SU-DHL-6 (cell line): ENCODE results near the gene PPM1L.

Source experiments
- EZH2phosphoT487 ChIP-seq: fragments of 200-600 bp; sonication (generic), shearing (Covaris generic); conservative IDR thresholded peaks from 2 replicates; pipeline ENCODE4 v1.6.1; 2018; ENCODE audit warnings: mild to moderate bottlenecking, antibody characterized with exemption, low read length, moderate library complexity, mixed read lengths
- TF ChIP-seq, protein P1 (sequence below): fragments of 200-600 bp; sonication (generic); IDR thresholded peaks from one replicate; pipeline ENCODE4 v1.5.1; 2017; ENCODE audit warnings: antibody characterized with exemption, mild to moderate bottlenecking, low read length, moderate library complexity; ENCODE audit not compliant: insufficient read depth, poor library complexity, severe bottlenecking

DNA sequence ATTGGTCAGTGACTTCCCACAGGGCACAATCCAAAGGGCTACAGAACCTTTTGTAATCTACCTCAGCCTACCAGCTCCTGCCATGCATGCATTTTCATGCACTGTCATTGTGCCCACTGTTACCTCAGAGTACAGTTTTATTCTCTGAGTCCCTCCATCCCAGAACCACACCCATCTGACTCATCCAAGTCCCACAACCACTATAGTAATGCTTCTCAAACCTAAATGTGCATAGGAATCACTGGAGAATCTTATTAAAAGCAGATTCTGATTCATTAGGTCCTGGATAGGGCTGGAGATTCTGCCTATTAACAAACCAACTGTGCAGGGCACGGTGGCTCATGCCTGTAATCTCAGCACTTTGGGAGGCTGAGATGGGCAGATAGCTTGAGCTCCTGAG, 352.8 kb downstream of the PPM1L start:
- TF ChIP-seq, protein P1, sequence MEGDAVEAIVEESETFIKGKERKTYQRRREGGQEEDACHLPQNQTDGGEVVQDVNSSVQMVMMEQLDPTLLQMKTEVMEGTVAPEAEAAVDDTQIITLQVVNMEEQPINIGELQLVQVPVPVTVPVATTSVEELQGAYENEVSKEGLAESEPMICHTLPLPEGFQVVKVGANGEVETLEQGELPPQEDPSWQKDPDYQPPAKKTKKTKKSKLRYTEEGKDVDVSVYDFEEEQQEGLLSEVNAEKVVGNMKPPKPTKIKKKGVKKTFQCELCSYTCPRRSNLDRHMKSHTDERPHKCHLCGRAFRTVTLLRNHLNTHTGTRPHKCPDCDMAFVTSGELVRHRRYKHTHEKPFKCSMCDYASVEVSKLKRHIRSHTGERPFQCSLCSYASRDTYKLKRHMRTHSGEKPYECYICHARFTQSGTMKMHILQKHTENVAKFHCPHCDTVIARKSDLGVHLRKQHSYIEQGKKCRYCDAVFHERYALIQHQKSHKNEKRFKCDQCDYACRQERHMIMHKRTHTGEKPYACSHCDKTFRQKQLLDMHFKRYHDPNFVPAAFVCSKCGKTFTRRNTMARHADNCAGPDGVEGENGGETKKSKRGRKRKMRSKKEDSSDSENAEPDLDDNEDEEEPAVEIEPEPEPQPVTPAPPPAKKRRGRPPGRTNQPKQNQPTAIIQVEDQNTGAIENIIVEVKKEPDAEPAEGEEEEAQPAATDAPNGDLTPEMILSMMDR, result no peak
- no peak for TF ChIP-seq EZH2phosphoT487
